C4-2B (cell line): ENCODE results near the gene PPP2R1B.

Experiments
- H3K27ac ChIP-seq: fragments of 450-650 bp; 2 replicates; pipeline ENCODE4 v1.5.1; 2017
- CTCF ChIP-seq: fragments of 450-650 bp; conservative IDR thresholded peaks from 2 replicates; pipeline ENCODE4 v1.5.1; 2017; ENCODE audit warnings: mild to moderate bottlenecking
- ZFX ChIP-seq: fragments of 450-650 bp; IDR thresholded peaks from 2 replicates; pipeline ENCODE4 v1.6.1; 2017

PPP2R1B gene

GRCh38 chr11:111700162-111700561 is 66.0 kb downstream of the PPP2R1B start:
- no peak overlapping the region for H3K27ac ChIP-seq
- TF ChIP-seq CTCF (no peak), ZFX (no peak)

GRCh38 chr11:111699579-111700156 is 66.5 kb downstream of the PPP2R1B start:
- TF ChIP-seq CTCF (no peak), ZFX (no peak)
- no peak overlapping the region for H3K27ac ChIP-seq

GRCh38 chr11:111698852-111699559 is 67.2 kb downstream of the PPP2R1B start:
- H3K27ac ChIP-seq: no peak overlapping the region
- no peak for TF ChIP-seq CTCF
- no peak for TF ChIP-seq ZFX

- TF ChIP-seq ZFX (no peak), CTCF (no peak)
- H3K27ac ChIP-seq: no peak overlapping the region
These were observed 68.2 kb downstream of the PPP2R1B start for GRCh38 chr11:111697933-111698371.

- TF ChIP-seq CTCF: no peak
- TF ChIP-seq ZFX: no peak
- H3K27ac ChIP-seq: no peak overlapping the region
These were observed 69.6 kb downstream of the PPP2R1B start for GRCh38 chr11:111696556-111696955.

GRCh38 chr11:111694851-111695250 is 71.3 kb downstream of the PPP2R1B start:
- TF ChIP-seq CTCF: no peak
- TF ChIP-seq ZFX: no peak
- no peak overlapping the region for H3K27ac ChIP-seq

GRCh38 chr11:111693224-111693937 is 72.8 kb downstream of the PPP2R1B start:
- no peak overlapping the region for H3K27ac ChIP-seq
- TF ChIP-seq CTCF (no peak), ZFX (no peak)
